NCI-H2107 (cell line): ENCODE data around the gene MAP3K4.

Experiments
- DNase-seq: peaks from one replicate; lab custom pipeline; 2025; lab: John Stamatoyannopoulos, UW

MAP3K4 gene

GRCh38 chr6:161150136-161150535 is 158.6 kb downstream of the MAP3K4 start:
- DNase-seq, result no peak

DNA sequence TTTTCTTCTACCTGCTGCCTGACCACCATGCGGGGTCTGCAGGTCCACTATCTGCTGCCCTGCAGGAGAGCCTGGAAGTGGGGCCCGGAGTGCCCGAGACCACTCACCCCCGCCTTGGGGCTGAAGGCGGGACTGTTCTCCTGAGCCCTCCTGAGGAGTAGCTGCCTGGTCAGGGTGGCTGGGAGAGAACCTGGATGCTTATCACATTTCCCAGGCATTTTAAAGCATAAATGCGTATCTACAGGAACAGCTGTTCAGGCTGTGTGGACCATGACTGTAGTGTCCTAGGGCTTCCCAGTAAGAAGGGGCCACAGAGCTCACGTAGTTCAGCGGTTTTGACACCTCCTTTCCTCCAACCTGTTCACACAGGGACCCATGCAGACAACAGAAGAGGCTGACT is 159.0 kb downstream of the MAP3K4 start:
- DNase-seq, result no peak

- DNase-seq, result no peak
Measured at GRCh38 chr6:161151059-161151645, 159.6 kb downstream of the MAP3K4 start.

- DNase-seq, result no peak
Measured at GRCh38 chr6:161151660-161152526, 160.3 kb downstream of the MAP3K4 start.

DNA sequence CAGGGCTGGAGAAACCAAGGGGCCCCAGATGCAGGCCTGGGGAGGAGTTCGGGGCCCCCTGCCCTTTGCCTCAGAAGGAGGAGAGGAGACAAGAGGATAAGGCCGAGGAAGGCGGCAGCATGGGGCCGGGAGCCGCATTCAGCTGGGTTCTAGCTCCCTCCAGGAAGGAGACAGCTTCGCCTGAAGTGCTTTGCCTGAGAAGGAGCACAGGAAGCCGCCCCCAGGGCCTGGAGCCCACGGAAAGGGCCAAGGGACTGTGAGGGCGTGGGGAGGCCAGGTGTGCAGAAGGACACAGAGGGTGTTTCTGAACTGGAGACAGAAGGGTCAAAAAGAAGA is 160.9 kb downstream of the MAP3K4 start:
- DNase-seq, result no peak

- DNase-seq, result no peak
Measured at GRCh38 chr6:161152907-161153662, 161.5 kb downstream of the MAP3K4 start.

DNA sequence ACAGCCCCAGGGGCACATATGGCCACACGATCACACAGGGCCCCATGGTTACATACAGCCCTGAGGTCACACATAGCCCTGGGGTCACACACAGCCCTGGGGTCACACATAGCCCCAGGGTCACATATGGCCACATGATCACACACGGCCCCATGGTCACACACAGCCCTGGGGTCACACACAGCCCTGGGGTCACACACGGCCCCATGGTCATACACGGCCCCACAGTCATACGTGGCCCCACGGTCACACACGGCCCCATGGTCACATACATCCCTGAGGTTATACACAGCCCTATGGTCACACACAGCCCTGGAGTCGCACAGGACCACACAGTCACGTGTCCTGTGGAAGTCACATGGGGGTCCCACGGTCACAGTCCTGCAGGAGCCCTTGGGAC is 162.2 kb downstream of the MAP3K4 start:
- DNase-seq, result no peak

- DNase-seq, result no peak
Measured at GRCh38 chr6:161154796-161155335, 163.3 kb downstream of the MAP3K4 start.

GRCh38 chr6:161161121-161161520 is 169.6 kb downstream of the MAP3K4 start:
- DNase-seq, result no peak

GRCh38 chr6:161161889-161162624 is 170.5 kb downstream of the MAP3K4 start:
- DNase-seq, result no peak

GRCh38 chr6:161162722-161163121 is 171.2 kb downstream of the MAP3K4 start:
- DNase-seq, result no peak

- no peak for DNase-seq
Measured at GRCh38 chr6:161163466-161164181, 172.1 kb downstream of the MAP3K4 start.

DNA sequence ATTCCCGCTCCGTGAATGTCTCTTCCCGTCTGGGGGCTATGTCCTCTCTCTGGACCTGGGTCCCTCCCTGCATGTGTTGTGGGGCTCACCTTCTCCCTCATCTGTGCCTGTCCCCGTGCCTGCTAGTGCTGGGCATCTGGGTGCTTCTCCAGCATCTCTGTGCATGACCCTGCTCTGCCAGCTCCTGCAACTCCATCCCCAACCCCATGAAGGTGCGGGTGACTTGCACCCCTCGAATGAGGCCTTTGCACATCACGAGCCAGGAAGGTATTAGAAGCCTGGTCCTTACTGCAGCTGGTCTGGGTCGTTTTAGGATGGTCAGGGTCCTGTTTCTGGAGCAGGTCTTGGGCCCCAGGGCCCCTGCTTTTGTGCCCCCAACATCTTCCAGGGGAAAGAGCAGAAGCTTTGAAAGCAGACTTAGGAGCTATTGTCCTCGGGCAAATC is 172.6 kb downstream of the MAP3K4 start:
- DNase-seq, result no peak

DNA sequence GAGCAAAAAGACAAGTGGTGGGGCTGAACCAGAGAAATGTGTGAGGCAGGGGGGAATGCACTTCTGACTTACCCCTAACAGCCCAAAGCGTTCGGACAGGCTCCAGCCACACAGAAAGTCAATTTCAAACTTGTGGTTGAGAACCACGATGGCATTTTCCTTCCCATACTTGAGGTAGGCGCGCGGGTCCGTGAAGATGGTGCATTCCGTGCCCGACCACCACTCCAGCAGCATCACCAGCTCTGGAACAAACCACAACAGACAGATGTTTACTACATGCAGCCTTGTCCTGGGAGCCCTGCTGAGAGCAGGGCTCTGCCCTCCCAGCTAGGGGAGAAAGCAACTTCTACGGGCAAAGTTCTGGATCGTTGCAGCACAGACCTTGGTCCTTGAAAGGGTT is 174.6 kb downstream of the MAP3K4 start:
- DNase-seq, result no peak

- DNase-seq, result no peak
Measured at GRCh38 chr6:161166677-161167076, 175.1 kb downstream of the MAP3K4 start.
